HG03280 (cell line): ENCODE results near the gene DEDD2.

Source experiments
- ATAC-seq: cut with Tn5 transposase; IDR thresholded peaks from one replicate; pipeline ENCODE4 v1.9.1; 2021; ENCODE audit warnings: mild to moderate bottlenecking, moderate library complexity; ENCODE audit not compliant: unreplicated experiment

Gene DEDD2

GRCh38 chr19:42200116-42200715 is 17.3 kb downstream of the DEDD2 start:
- ATAC-seq: no peak

DNA sequence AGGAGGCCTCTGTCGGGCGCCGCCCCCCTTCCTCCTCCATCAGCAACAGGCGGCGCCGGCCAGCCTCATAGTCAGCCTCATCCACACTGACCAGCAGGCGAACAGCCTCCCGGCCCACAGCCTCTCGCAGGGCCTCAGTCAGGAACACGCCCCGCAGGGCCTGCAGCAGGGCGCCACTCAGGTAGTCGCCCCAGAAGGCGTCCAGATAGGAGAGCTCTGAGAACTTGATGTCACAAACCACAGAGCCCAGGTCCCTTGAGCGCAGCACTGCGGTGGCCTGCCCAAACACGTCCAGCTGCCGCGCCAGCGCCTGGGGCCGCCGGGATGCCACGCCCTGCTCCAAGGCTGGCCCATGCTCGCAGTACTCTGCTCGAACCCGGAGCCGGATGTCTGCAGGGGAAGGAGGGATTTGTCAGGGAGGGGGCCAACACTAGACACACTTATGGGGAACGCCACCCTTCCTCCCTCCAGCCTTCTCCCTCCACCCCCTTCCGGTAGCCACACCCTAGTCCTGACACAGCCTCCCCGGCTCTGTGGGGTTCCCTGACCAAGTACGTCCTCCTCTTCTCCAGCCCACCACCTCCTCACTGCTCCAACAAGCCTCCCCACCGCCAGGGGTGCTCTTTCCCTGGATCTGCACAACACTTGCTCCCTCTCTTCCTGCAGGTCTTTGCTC is 17.9 kb downstream of the DEDD2 start:
- peak; percentile 27 for ATAC-seq

- ATAC-seq: peak; percentile 36
Measured at GRCh38 chr19:42198676-42199439, 18.6 kb downstream of the DEDD2 start.

- ATAC-seq: no peak
Measured at GRCh38 chr19:42197375-42197817, 20.1 kb downstream of the DEDD2 start.

DNA sequence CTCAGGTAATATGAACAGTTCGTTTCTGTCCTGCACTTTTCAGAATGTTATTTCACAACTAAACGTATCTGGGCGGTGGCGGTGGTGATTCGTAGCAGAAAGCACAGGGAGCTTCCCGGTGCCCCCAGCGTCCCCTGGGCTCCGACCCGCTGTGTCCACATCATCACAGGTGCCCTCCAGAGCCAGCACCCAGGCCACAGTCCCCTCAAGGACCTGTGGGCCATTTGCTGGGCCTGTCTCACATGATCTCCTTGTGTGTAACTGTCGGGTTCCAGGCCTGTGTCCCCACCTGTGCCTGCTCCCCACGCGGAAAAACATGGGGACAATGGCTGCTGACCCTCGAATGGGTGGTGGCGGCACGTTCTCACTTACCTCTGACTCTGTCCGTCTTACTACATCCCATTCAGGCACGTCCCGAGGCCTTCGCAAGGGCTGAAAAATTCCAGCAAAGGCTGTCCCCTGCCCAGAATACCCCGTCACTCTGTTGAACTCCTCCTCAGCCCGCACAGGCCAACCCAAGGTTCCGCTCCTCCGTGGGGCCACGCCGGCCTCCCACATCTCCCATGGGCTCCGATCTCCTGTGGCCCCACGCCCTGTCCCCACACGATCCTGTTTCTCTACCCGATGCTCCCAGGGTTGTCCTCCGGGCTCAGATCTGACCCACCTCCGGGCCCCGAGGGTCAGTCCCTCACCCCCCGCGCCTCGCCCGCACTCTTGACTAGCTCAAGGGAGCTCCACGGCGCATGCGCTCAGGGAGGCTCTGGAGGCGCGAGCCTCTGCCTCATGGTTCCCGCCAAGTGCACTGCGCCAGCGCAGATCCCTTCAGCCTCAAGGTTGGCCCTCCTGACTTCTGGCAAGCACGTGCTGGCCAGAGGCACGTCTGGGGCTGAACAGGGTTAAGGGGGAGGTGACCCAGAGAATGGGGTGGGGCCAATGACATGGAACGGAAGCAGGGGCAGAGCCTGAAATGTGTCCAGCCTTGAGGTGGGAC is 21.2 kb downstream of the DEDD2 start:
- ATAC-seq: no peak

- no peak for ATAC-seq
Measured at GRCh38 chr19:42193706-42194105, 23.8 kb downstream of the DEDD2 start.

DNA sequence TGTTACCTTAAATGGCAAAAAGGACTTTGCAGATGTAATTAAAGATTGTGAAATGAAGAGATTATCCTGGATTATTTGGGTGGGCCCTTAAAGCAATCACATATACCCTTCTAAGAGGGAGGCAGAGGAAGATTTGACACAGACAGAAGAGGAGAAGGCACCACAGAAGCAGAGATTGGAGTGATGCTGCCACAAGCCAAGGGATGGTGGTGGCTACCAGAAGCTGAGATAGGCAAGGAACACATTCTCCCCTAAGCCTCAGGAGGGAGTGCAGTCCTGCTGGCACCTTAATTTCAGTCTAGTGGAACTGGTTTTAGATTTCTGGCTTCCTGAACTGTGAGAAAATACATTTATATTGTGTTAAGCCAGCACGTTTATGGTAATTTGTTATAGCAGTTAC is 24.2 kb downstream of the DEDD2 start:
- no peak for ATAC-seq

- no peak for ATAC-seq
Measured at GRCh38 chr19:42191855-42192254, 25.6 kb downstream of the DEDD2 start.

GRCh38 chr19:42191330-42191729 is 26.1 kb downstream of the DEDD2 start:
- ATAC-seq: no peak

- no peak for ATAC-seq
Measured at GRCh38 chr19:42189133-42189532, 28.3 kb downstream of the DEDD2 start.

GRCh38 chr19:42188665-42189064 is 28.8 kb downstream of the DEDD2 start:
- no peak for ATAC-seq

DNA sequence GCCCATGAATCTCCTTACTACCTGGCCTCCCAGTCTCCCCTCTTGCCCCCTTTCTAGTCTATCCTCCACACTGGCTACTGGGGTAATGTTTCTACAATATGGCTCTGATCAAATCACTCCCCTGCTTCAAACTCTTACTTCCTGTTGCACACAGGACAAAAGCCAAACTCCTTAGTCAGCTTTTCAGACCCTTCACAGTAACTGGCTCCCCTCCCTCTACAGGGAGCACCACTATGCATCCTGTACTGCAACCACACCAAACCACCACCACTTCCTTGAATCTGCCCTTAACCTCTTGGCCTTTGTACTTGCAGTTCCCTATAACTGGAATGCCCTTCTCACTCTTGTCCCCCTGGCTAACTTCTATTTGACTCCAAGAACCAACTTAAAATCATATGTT is 32.2 kb downstream of the DEDD2 start:
- ATAC-seq: no peak

- ATAC-seq: no peak
Measured at GRCh38 chr19:42184401-42184861, 33.0 kb downstream of the DEDD2 start.

- ATAC-seq: no peak
Measured at GRCh38 chr19:42178791-42179674, 38.4 kb downstream of the DEDD2 start.

- no peak for ATAC-seq
Measured at GRCh38 chr19:42177686-42178019, 39.8 kb downstream of the DEDD2 start.

- ATAC-seq: peak; percentile 60
Measured at GRCh38 chr19:42176990-42177685, 40.3 kb downstream of the DEDD2 start.

DNA sequence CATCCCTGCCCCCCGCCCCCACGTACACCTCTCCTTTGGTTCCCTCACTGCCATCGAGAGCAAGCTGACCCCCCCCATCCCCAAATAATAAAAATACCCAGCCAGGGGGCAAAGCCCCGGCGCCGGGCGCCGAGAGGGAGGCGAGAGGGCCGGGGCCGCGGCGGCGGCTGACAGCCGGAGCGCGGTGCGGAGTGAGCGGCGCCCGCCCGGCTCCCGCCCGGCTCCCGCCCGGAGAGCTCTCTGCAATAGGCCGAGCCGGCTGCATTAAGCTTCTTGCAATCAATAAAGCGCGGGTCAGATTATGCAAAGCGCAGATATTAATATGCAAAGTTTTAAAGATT is 40.9 kb downstream of the DEDD2 start:
- ATAC-seq: no peak

GRCh38 chr19:42175952-42176648 is 41.4 kb downstream of the DEDD2 start:
- ATAC-seq: no peak
